Liver (tissue), 9 donors: Measurements from ENCODE around the gene JAKMIP3. TPM values are rescaled to one million over a fixed set of nuclear protein-coding genes. Genes with fewer than 3 reads are reported as not detected.
A peak's percentile ranks its signal among the peaks of the same experiment; 100 is the strongest.

Experiments used
- DNase-seq: peaks from one replicate; pipeline ENCODE4 v3.0.0-alpha.2; 2017; ENCODE audit warnings: low spot score
- H3K27ac ChIP-seq, 2 donors: one replicate each; pipeline ENCODE4 v1.7.0; 2013; ENCODE audit warnings: inconsistent platforms in 2 of 2, low read length in 2 of 2, control low read depth in 1 of 2, low read depth in 1 of 2, mild to moderate bottlenecking in 1 of 2
- H3K27me3 ChIP-seq, 4 donors: one replicate each; pipeline versions ENCODE4 v1.6.1 to v1.7.0; 2013; ENCODE audit warnings: low read length in 3 of 4, inconsistent platforms in 1 of 4, mild to moderate bottlenecking in 1 of 4, moderate library complexity in 1 of 4; ENCODE audit not compliant: control insufficient read depth in 4 of 4, insufficient read depth in 4 of 4
- H3K36me3 ChIP-seq, 4 donors: one replicate each; pipeline versions ENCODE4 v1.6.1 to v1.7.0; 2013; ENCODE audit warnings: low read length in 3 of 4, mild to moderate bottlenecking in 3 of 4, low read depth in 1 of 4, moderate library complexity in 1 of 4; ENCODE audit not compliant: control insufficient read depth in 4 of 4, insufficient read depth in 3 of 4
- H3K4me1 ChIP-seq, 4 donors: one replicate each; pipeline versions ENCODE4 v1.6.1 to v1.7.0; 2013; ENCODE audit warnings: low read length in 3 of 4, mild to moderate bottlenecking in 3 of 4, moderate library complexity in 1 of 4; ENCODE audit not compliant: control insufficient read depth in 4 of 4, insufficient read depth in 4 of 4
- H3K4me3 ChIP-seq, 3 donors: one replicate each; pipeline versions ENCODE4 v1.6.1 to v1.7.0; 2013; ENCODE audit warnings: low read length in 3 of 3, control low read depth in 1 of 3, low read depth in 1 of 3, mild to moderate bottlenecking in 1 of 3
- H3K9ac ChIP-seq, 2 donors: one replicate each; pipeline ENCODE4 v1.7.0; 2013; ENCODE audit warnings: low read length in 2 of 2, mild to moderate bottlenecking in 2 of 2, moderate library complexity in 2 of 2, control low read depth in 1 of 2, low read depth in 1 of 2
- H3K9me3 ChIP-seq, 4 donors: one replicate each; pipeline versions ENCODE4 v1.6.1 to v1.7.0; 2013; ENCODE audit warnings: low read length in 3 of 4; ENCODE audit not compliant: control insufficient read depth in 4 of 4
- ATF3 ChIP-seq: IDR thresholded peaks from 2 replicates; pipeline ENCODE4 v1.6.1; 2016; ENCODE audit warnings: antibody characterized with exemption
- CTCF ChIP-seq: fragments of 150-350 bp; IDR thresholded peaks from 2 replicates; pipeline ENCODE4 v1.5.1; 2017; ENCODE audit warnings: improper control_type of control experiment, low read depth, low read length; ENCODE audit not compliant: missing input control
- EGR1 ChIP-seq, 2 donors: IDR thresholded peaks; 2 replicates each; pipeline ENCODE4 v1.6.1; 2016 to 2018; ENCODE audit warnings: antibody characterized with exemption in 2 of 2, low read depth in 2 of 2
- FOXA1 ChIP-seq: IDR thresholded peaks from 2 replicates; pipeline ENCODE4 v1.6.1; 2016; ENCODE audit warnings: antibody characterized with exemption
- FOXA2 ChIP-seq: IDR thresholded peaks from 2 replicates; pipeline ENCODE4 v1.6.1; 2016; ENCODE audit warnings: antibody characterized with exemption
- HNF4A ChIP-seq, 2 donors: conservative IDR thresholded peaks; 2 replicates each; pipeline ENCODE4 v1.6.1; 2016; ENCODE audit warnings: antibody characterized with exemption in 2 of 2, mild to moderate bottlenecking in 2 of 2
- HNF4G ChIP-seq: IDR thresholded peaks from 2 replicates; pipeline ENCODE4 v1.6.1; 2016; ENCODE audit warnings: antibody characterized with exemption
- JUND ChIP-seq, 2 donors: IDR thresholded peaks; 2 replicates each; pipeline ENCODE4 v1.6.1; 2016; ENCODE audit warnings: antibody characterized with exemption in 2 of 2
- MAX ChIP-seq: IDR thresholded peaks from 2 replicates; pipeline ENCODE4 v1.6.1; 2016; ENCODE audit warnings: antibody characterized with exemption
- NR2F2 ChIP-seq: IDR thresholded peaks from 2 replicates; pipeline ENCODE4 v1.6.1; 2016; ENCODE audit warnings: antibody characterized with exemption
- RAD21 ChIP-seq, 2 donors: IDR thresholded peaks; 2 replicates each; pipeline ENCODE4 v1.6.1; 2016; ENCODE audit warnings: antibody characterized with exemption in 2 of 2, mild to moderate bottlenecking in 2 of 2
- REST ChIP-seq: IDR thresholded peaks from 2 replicates; pipeline ENCODE4 v1.6.1; 2016; ENCODE audit warnings: antibody characterized with exemption, mild to moderate bottlenecking
- RXRA ChIP-seq, 2 donors: IDR thresholded peaks; 2 replicates each; pipeline ENCODE4 v1.6.1; 2017 to 2018; ENCODE audit warnings: antibody characterized with exemption in 2 of 2, mild to moderate bottlenecking in 1 of 2
- SP1 ChIP-seq: IDR thresholded peaks from 2 replicates; pipeline ENCODE4 v1.6.1; 2018; ENCODE audit warnings: antibody characterized with exemption, mild to moderate bottlenecking
- TAF1 ChIP-seq: conservative IDR thresholded peaks from 2 replicates; pipeline ENCODE4 v1.6.1; 2016; ENCODE audit warnings: antibody characterized with exemption, mild to moderate bottlenecking
- YY1 ChIP-seq: IDR thresholded peaks from 2 replicates; pipeline ENCODE4 v1.6.1; 2016; ENCODE audit warnings: antibody characterized with exemption, mild to moderate bottlenecking
- ZBTB33 ChIP-seq: IDR thresholded peaks from 2 replicates; pipeline ENCODE4 v1.6.1; 2016; ENCODE audit warnings: antibody characterized with exemption
- WGBS: extraction: QIAGEN DNeasy Blood & Tissue Kit; methylation state at CpG from one replicate; pipeline ENCODE4 v1.1.7; 2013; 5-methylcytosine and 5-hydroxymethylcytosine counted together
- polyA plus RNA-seq, 2 donors: library from polyadenylated mRNA; stranded (reverse) in 1 of 2; unstranded in 1 of 2; fragments of 200-250 nt in 1 of 2; fragments of >200 nt in 1 of 2; fragmentation: Nextera tagmentation in 1 of 2; extraction: Ambion mirVana in 1 of 2; gene quantifications; one replicate each; pipeline versions ENCODE4 v1.2.1 to v1.2.3, GENCODE V29; 2013 to 2015
- total RNA-seq, 2 donors: library from RNA; depleted of rRNA; stranded (reverse); fragments of >200 nt; gene quantifications; one replicate each; pipeline ENCODE4 v1.2.3, GENCODE V29; 2014
- donor health status: healthy.
- donor health status: healthy.
- donor health status: healthy.
- donor health status: healthy.
- donor health status: healthy.

Gene JAKMIP3
- total and polyA plus RNA-seq, 4 donors, result 0.08 to 0.17 (median 0.09) TPM; not detected in 1

- Histone ChIP-seq H3K27me3 (no peaks in the 10 kb centered on the region), H3K36me3 (no peaks in the 10 kb centered on the region), H3K4me3 (peak overlapping the region; percentile 20 to 55 (median 30)), H3K9ac (no peak overlapping the region), H3K27ac (no peak overlapping the region), H3K9me3 (no peaks in the 10 kb centered on the region), H3K4me1 (peaks cover 0 to 9% (median 7%) of the 10 kb centered on the region in 4 donors)
- WGBS, result 14% methylated on average over 36 of the region's 36 CpGs
- peak; percentile 20 for TF ChIP-seq REST
- peak; percentile 97 to 98 for TF ChIP-seq RAD21 (IDR thresholded peaks at IDR 0.05)
- no peak for TF ChIP-seq NR2F2
- no peak for TF ChIP-seq EGR1 (IDR thresholded peaks at IDR 0.05; ENCODE audit: low read depth in 2 of 2)
- TF ChIP-seq MAX, result no peak
- TF ChIP-seq HNF4G, result no peak
- TF ChIP-seq CTCF, result peak; percentile 84
- DNase-seq, result peak; percentile 85
These were observed 42.5 kb upstream of the JAKMIP3 start for GRCh38 chr10:132023092-132023811.

GRCh38 chr10:132027423-132027983, 38.2 kb upstream of the JAKMIP3 start:
- no peaks in the 10 kb centered on the region for H3K9me3 ChIP-seq
- H3K27ac ChIP-seq, result no peak overlapping the region
- no peak for DNase-seq
- peaks cover 0 to 5% (median under 1%) of the 10 kb centered on the region in 4 donors for H3K27me3 ChIP-seq
- no peaks in the 10 kb centered on the region for H3K36me3 ChIP-seq
- H3K4me3 ChIP-seq, result no peak overlapping the region
- 71% methylated on average over 3 of the region's 3 CpGs for WGBS
- TF ChIP-seq FOXA1, result no peak
- no peak for TF ChIP-seq TAF1
- no peak for TF ChIP-seq RAD21 (IDR thresholded peaks at IDR 0.05)
- TF ChIP-seq FOXA2, result no peak
- TF ChIP-seq RXRA (IDR thresholded peaks at IDR 0.05), result no peak
- TF ChIP-seq NR2F2, result no peak
- no peak overlapping the region for H3K9ac ChIP-seq
- H3K4me1 ChIP-seq, result peaks cover 0 to 9% (median 7%) of the 10 kb centered on the region in 4 donors

GRCh38 chr10:132028706-132029105, 37.0 kb upstream of the JAKMIP3 start:
- Histone ChIP-seq H3K9me3 (no peaks in the 10 kb centered on the region), H3K4me3 (no peak overlapping the region), H3K27me3 (peaks cover 0 to 5% (median under 1%) of the 10 kb centered on the region in 4 donors), H3K36me3 (no peaks in the 10 kb centered on the region), H3K4me1 (peaks cover 0 to 2% (median under 1%) of the 10 kb centered on the region in 4 donors), H3K27ac (no peak overlapping the region), H3K9ac (no peak overlapping the region)
- 65% methylated on average over 6 of the region's 6 CpGs for WGBS
- DNase-seq, result no peak
- no peak for TF ChIP-seq HNF4A (conservative IDR thresholded peaks at IDR 0.05)
- no peak for TF ChIP-seq RXRA (IDR thresholded peaks at IDR 0.05)
- TF ChIP-seq MAX, result no peak
- TF ChIP-seq TAF1, result no peak
- TF ChIP-seq SP1, result no peak
- no peak for TF ChIP-seq ATF3
- TF ChIP-seq RAD21 (IDR thresholded peaks at IDR 0.05), result no peak
- TF ChIP-seq HNF4G, result no peak
- TF ChIP-seq JUND (IDR thresholded peaks at IDR 0.05), result no peak
- no peak for TF ChIP-seq FOXA2
- TF ChIP-seq YY1, result no peak
- no peak for TF ChIP-seq ZBTB33
